SK-N-SH (cell line): ENCODE measurements around the gene IPO4. TPM values are rescaled to one million over a fixed set of nuclear protein-coding genes. Genes with fewer than 3 reads are reported as not detected.

Source experiments
- CTCF ChIA-PET: fragments of 300-600, 350-600 bp; formaldehyde crosslinking; extraction: SDS; loops from one replicate; lab custom pipeline; 2021; lab: Yijun Ruan, JAX
- POLR2A ChIA-PET: fragments of 350-600 bp; sonication (Branson Sonifier 250); formaldehyde crosslinking; extraction: SDS; loops from one replicate; lab custom pipeline; 2020; ENCODE audit warnings: antibody characterized with exemption, inconsistent platforms; lab: Yijun Ruan, JAX
- DNase-seq: peaks from one replicate; pipeline ENCODE4 v3.0.0; 2012
- H2AFZ ChIP-seq: fragments of 200-600 bp; sonication (generic); 2 replicates; pipeline ENCODE4 v1.8.1; 2016; ENCODE audit warnings: antibody characterized with exemption, mild to moderate bottlenecking, low read depth
- H3F3A ChIP-seq: fragments of 200-600 bp; sonication (generic); replicated peaks from 2 replicates; pipeline ENCODE3; 2016; ENCODE audit warnings: antibody characterized with exemption, mild to moderate bottlenecking; ENCODE audit not compliant: insufficient read depth
- H3K27ac ChIP-seq, 2 experiments: fragments of 200-500 bp in 1 of 2; fragments of 200-600 bp in 1 of 2; sonication (Bioruptor generic) in 1 of 2; sonication (generic), shearing (Covaris generic) in 1 of 2; 2 replicates each; pipeline versions ENCODE4 v1.5.1 to v1.6.1; 2014 to 2016; ENCODE audit warnings: low read depth in 2 of 2, inconsistent platforms in 1 of 2, low read length in 1 of 2, mild to moderate bottlenecking in 1 of 2, mixed read lengths in 1 of 2
- H3K27me3 ChIP-seq: fragments of 200-600 bp; sonication (generic), shearing (Covaris generic); 2 replicates; pipeline ENCODE4 v1.6.1; 2016; ENCODE audit warnings: mixed run types; ENCODE audit not compliant: insufficient read depth
- H3K36me3 ChIP-seq, 2 experiments: fragments of 200-500 bp in 1 of 2; fragments of 200-600 bp in 1 of 2; sonication (Bioruptor generic) in 1 of 2; sonication (generic) in 1 of 2; replicated peaks in 1 of 2; 2 replicates each; pipeline versions ENCODE3 to v1.5.1; 2014 to 2016; ENCODE audit warnings: low read length in 1 of 2, mild to moderate bottlenecking in 1 of 2; ENCODE audit not compliant: insufficient read depth in 2 of 2, control insufficient read depth in 1 of 2
- H3K4me1 ChIP-seq, 2 experiments: fragments of 200-500 bp in 1 of 2; fragments of 200-600 bp in 1 of 2; sonication (Bioruptor generic) in 1 of 2; sonication (generic), shearing (Covaris generic) in 1 of 2; 2 replicates each; pipeline versions ENCODE4 v1.5.1 to v1.6.1; 2014 to 2016; ENCODE audit warnings: low read depth in 1 of 2, low read length in 1 of 2, mixed run types in 1 of 2; ENCODE audit not compliant: insufficient read depth in 2 of 2, control insufficient read depth in 1 of 2
- H3K4me2 ChIP-seq: fragments of 200-600 bp; sonication (generic), shearing (Covaris generic); 2 replicates; pipeline ENCODE4 v1.6.1; 2017; ENCODE audit warnings: mixed run types
- H3K4me3 ChIP-seq, 2 experiments: fragments of 200-500 bp in 1 of 2; fragments of 200-600 bp in 1 of 2; sonication (Bioruptor generic) in 1 of 2; sonication (generic), shearing (Covaris generic) in 1 of 2; 2 replicates each; pipeline versions ENCODE4 v1.5.1 to v1.8.1; 2014 to 2016; ENCODE audit warnings: low read depth in 2 of 2, inconsistent platforms in 1 of 2, low read length in 1 of 2, mild to moderate bottlenecking in 1 of 2, mixed read lengths in 1 of 2, moderate library complexity in 1 of 2
- H3K79me2 ChIP-seq: fragments of 200-600 bp; sonication (generic); 2 replicates; pipeline ENCODE4 v1.8.1; 2017; ENCODE audit warnings: mild to moderate bottlenecking; ENCODE audit not compliant: insufficient read depth
- H3K9ac ChIP-seq: fragments of 200-600 bp; sonication (generic); 2 replicates; pipeline ENCODE4 v1.6.1; 2017; ENCODE audit warnings: mixed run types
- H3K9me2 ChIP-seq: fragments of 200-600 bp; sonication (generic); 2 replicates; pipeline ENCODE4 v1.6.1; 2017; ENCODE audit warnings: mixed run types
- H3K9me3 ChIP-seq: fragments of 200-600 bp; sonication (generic); 2 replicates; pipeline ENCODE4 v1.6.1; 2017; ENCODE audit warnings: mixed run types, mild to moderate bottlenecking, moderate library complexity
- H4K20me1 ChIP-seq: fragments of 200-600 bp; sonication (generic); 2 replicates; pipeline ENCODE4 v1.6.1; 2017; ENCODE audit warnings: mild to moderate bottlenecking, mixed run types; ENCODE audit not compliant: insufficient read depth
- CHD2 ChIP-seq: fragments of 150-350 bp; IDR thresholded peaks from 2 replicates; pipeline ENCODE4 v1.6.1; 2018; ENCODE audit warnings: low read length; ENCODE audit not compliant: partially characterized antibody
- ELF1 ChIP-seq: IDR thresholded peaks from 2 replicates; pipeline ENCODE4 v1.4.0; 2012
- EZH2phosphoT487 ChIP-seq: fragments of 200-600 bp; sonication (generic); IDR thresholded peaks from 2 replicates; pipeline ENCODE4 v1.6.1; 2017; ENCODE audit warnings: low read depth, mixed run types, mild to moderate bottlenecking, antibody characterized with exemption, moderate library complexity, borderline replicate concordance
- FOSL2 ChIP-seq: IDR thresholded peaks from 2 replicates; pipeline ENCODE4 v1.4.0; 2012; ENCODE audit warnings: low read depth, mild to moderate bottlenecking, moderate library complexity, borderline replicate concordance
- FOXJ3 ChIP-seq: sonication (generic); formaldehyde crosslinking; IDR thresholded peaks from 2 replicates; pipeline ENCODE4 v1.5.1; 2020; ENCODE audit warnings: mild to moderate bottlenecking, missing genetic modification reagents
- FOXM1 ChIP-seq: IDR thresholded peaks from 2 replicates; pipeline ENCODE4 v1.4.0; 2012; ENCODE audit warnings: low read depth, mild to moderate bottlenecking
- GABPA ChIP-seq: IDR thresholded peaks from 2 replicates; pipeline ENCODE4 v1.4.0; 2012; ENCODE audit warnings: low read depth, mild to moderate bottlenecking
- GATA2 ChIP-seq: sonication (generic); formaldehyde crosslinking; IDR thresholded peaks from 2 replicates; pipeline ENCODE4 v1.5.0; 2020; ENCODE audit warnings: mild to moderate bottlenecking, missing genetic modification reagents
- JUND ChIP-seq: IDR thresholded peaks from 2 replicates; pipeline ENCODE4 v1.4.0; 2012
- MEF2A ChIP-seq: IDR thresholded peaks from 2 replicates; pipeline ENCODE4 v1.4.0; 2012; ENCODE audit warnings: low read depth, borderline replicate concordance
- NFIC ChIP-seq: IDR thresholded peaks from 2 replicates; pipeline ENCODE4 v1.4.0; 2012; ENCODE audit warnings: borderline replicate concordance
- NRF1 ChIP-seq: IDR thresholded peaks from 2 replicates; pipeline ENCODE4 v1.6.1; 2012; ENCODE audit warnings: low read depth, mild to moderate bottlenecking, low read length
- POLR2AphosphoS5 ChIP-seq: IDR thresholded peaks from 2 replicates; pipeline ENCODE4 v1.6.1; 2012; ENCODE audit warnings: low read depth, low read length
- RAD21 ChIP-seq: IDR thresholded peaks from 2 replicates; pipeline ENCODE4 v1.6.1; 2012; ENCODE audit warnings: mild to moderate bottlenecking, low read length
- SIN3A ChIP-seq: IDR thresholded peaks from 2 replicates; pipeline ENCODE4 v1.6.1; 2012; ENCODE audit warnings: low read depth, mild to moderate bottlenecking, low read length, moderate library complexity, borderline replicate concordance
- TAF1 ChIP-seq: IDR thresholded peaks from 2 replicates; pipeline ENCODE4 v1.6.1; 2012; ENCODE audit warnings: low read depth, mild to moderate bottlenecking, low read length, moderate library complexity, borderline replicate concordance
- YY1 ChIP-seq: IDR thresholded peaks from 2 replicates; pipeline ENCODE4 v1.4.0; 2012; ENCODE audit warnings: low read depth, mild to moderate bottlenecking
- WGBS: methylation state at CpG from one replicate; pipeline ENCODE4 v1.1.6; 2017; ENCODE audit warnings: low lambda C conversion rate; 5-methylcytosine and 5-hydroxymethylcytosine counted together
- polyA plus RNA-seq, 3 experiments: library from polyadenylated mRNA; depleted of rRNA; stranded (reverse); fragments of >200 nt; gene quantifications; 2 replicates each; pipeline ENCODE4 v1.2.3, GENCODE V29; 2012
- TF ChIP-seq, protein P1 (sequence below): fragments of 150-350 bp; IDR thresholded peaks from 2 replicates; pipeline ENCODE4 v1.6.1; 2017; ENCODE audit warnings: antibody characterized with exemption, low read length, low read depth, borderline replicate concordance
- TF ChIP-seq, protein P2 (sequence below): fragments of 150-350 bp; IDR thresholded peaks from 2 replicates; pipeline ENCODE4 v1.6.1; 2016; ENCODE audit warnings: mild to moderate bottlenecking, low read depth, low read length
- TF ChIP-seq, protein P3 (sequence below): IDR thresholded peaks from 2 replicates; pipeline ENCODE4; 2012
- TF ChIP-seq, protein P4 (sequence below): IDR thresholded peaks from 2 replicates; pipeline ENCODE4 v1.4.0; 2012; ENCODE audit warnings: low read depth, borderline replicate concordance

Gene IPO4
- polyA plus RNA-seq, 1 of the 3 experiments (the other 2 are of a cell fraction) = 61.3 TPM

DNA sequence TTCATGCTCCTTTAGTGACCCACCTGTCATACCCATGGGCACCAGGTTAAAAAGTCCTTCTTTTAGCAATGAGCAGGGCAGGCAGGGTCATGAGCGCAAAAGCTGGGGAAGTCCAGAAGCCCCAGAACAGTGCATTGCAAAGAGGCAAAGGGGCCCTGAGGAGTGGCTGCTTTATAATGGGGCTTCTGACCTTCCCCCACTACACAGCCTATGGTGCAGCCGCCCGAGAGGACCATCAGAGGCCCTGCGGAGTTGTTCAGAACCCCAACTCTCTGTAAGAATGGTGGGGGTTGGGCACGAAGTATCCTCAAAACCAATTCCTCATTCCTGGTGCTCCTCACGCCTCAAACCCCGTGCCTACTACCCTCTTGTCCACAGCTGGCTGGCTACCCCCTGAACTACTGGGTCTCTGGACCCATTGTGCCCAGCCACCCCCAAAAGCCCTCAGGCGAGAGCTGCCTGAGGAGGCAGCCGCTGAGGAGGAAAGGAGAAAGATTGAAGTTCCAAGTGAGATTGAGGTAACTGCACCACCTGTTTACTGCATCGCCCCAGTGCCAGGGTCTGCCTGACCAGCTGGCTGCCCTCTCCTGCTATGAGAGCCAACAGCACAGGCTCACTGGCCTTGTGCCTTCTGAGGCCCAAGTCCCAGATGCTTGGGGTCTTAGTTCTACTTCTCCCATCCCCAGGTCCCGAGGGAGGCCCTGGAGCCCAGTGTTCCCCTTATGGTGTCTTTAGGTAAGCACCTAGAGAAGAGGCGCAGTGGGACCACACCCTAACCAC is 10.0 kb downstream of the IPO4 start:
- no peak for DNase-seq
- no peak overlapping the region for H3K9ac ChIP-seq
- no peaks in the 10 kb centered on the region for H3K27me3 ChIP-seq
- CTCF ChIA-PET = interaction anchor here (1.7 to 2.0 kb wide), 2 partner anchors 17 to 70 kb away, joined by 5 to 11 read pairs; partner anchors contain the start of gene IRF9
- no peak overlapping the region for H2AFZ ChIP-seq
- H3K4me1 ChIP-seq = peaks cover 0 to 12% of the 10 kb centered on the region in 2 experiments; a peak in 2 of 4 replicates
- POLR2A ChIA-PET = interaction anchor here (1.1 to 3.3 kb wide), 3 partner anchors 10 to 18 kb away, joined by 7 to 14 read pairs (median 10); partner anchors contain the start of genes IPO4, IRF9 and TM9SF1
- no peak overlapping the region for H3K4me3 ChIP-seq
- no peaks in the 10 kb centered on the region for H3K9me2 ChIP-seq
- no peaks in the 10 kb centered on the region for H4K20me1 ChIP-seq
- H3K4me2 ChIP-seq = no peak overlapping the region
- H3K36me3 ChIP-seq = peaks cover 4 to 66% of the 10 kb centered on the region in 2 experiments
- TF ChIP-seq POLR2AphosphoS5 (0 out of 2 replicates have a peak, but pooled peaks have one; percentile 6), TAF1 (no peak), NRF1 (no peak)
- H3K79me2 ChIP-seq = no peaks in the 10 kb centered on the region
- 92% methylated on average over 10 of the region's 12 CpGs for whole genome bisulfite sequencing
- H3F3A ChIP-seq = peaks cover 11% of the 10 kb centered on the region
- no peaks in the 10 kb centered on the region for H3K9me3 ChIP-seq
- no peak overlapping the region for H3K27ac ChIP-seq

DNA sequence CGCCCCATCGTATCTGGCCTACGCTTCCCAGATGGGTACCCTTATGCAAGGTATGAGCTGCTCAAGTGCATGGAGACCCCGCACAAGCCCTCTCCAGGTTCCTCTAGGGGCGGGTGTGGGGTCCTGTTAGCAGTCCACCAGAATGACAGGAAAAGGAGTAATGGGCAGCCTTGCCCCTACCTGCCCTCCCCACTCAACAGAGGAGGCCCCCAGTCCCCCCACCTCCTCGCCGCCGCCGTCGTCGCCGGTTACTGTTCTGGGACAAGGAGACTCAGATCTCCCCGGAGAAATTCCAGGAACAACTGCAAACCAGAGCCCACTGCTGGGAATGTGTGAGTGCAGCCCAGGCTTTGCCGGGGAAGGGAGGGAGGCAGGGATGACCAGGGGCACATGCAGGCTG is 10.7 kb downstream of the IPO4 start:
- H3K36me3 ChIP-seq = peaks cover 4 to 59% of the 10 kb centered on the region in 2 experiments
- CTCF ChIA-PET = interaction anchor here (0.9 to 2.0 kb wide), 2 partner anchors 17 to 18 kb away, joined by 3 to 11 read pairs; partner anchors contain the start of genes IRF9 and TM9SF1
- TF ChIP-seq ELF1 (no peak), RAD21 (no peak), SIN3A (no peak), GABPA (no peak), NFIC (no peak), MEF2A (no peak), EZH2phosphoT487 (no peak), YY1 (no peak), GATA2 (CRISPR knock-in tag) (no peak), JUND (no peak), NRF1 (no peak), CHD2 (no peak), FOXM1 (no peak), FOSL2 (no peak), FOXJ3 (no peak)
- TF ChIP-seq, protein P1, sequence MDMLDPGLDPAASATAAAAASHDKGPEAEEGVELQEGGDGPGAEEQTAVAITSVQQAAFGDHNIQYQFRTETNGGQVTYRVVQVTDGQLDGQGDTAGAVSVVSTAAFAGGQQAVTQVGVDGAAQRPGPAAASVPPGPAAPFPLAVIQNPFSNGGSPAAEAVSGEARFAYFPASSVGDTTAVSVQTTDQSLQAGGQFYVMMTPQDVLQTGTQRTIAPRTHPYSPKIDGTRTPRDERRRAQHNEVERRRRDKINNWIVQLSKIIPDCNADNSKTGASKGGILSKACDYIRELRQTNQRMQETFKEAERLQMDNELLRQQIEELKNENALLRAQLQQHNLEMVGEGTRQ = no peak
- TF ChIP-seq, protein P2, sequence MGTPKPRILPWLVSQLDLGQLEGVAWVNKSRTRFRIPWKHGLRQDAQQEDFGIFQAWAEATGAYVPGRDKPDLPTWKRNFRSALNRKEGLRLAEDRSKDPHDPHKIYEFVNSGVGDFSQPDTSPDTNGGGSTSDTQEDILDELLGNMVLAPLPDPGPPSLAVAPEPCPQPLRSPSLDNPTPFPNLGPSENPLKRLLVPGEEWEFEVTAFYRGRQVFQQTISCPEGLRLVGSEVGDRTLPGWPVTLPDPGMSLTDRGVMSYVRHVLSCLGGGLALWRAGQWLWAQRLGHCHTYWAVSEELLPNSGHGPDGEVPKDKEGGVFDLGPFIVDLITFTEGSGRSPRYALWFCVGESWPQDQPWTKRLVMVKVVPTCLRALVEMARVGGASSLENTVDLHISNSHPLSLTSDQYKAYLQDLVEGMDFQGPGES = no peak
- TF ChIP-seq, protein P3, sequence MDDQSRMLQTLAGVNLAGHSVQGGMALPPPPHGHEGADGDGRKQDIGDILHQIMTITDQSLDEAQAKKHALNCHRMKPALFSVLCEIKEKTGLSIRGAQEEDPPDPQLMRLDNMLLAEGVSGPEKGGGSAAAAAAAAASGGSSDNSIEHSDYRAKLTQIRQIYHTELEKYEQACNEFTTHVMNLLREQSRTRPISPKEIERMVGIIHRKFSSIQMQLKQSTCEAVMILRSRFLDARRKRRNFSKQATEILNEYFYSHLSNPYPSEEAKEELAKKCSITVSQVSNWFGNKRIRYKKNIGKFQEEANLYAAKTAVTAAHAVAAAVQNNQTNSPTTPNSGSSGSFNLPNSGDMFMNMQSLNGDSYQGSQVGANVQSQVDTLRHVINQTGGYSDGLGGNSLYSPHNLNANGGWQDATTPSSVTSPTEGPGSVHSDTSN = no peak
- TF ChIP-seq, protein P4, sequence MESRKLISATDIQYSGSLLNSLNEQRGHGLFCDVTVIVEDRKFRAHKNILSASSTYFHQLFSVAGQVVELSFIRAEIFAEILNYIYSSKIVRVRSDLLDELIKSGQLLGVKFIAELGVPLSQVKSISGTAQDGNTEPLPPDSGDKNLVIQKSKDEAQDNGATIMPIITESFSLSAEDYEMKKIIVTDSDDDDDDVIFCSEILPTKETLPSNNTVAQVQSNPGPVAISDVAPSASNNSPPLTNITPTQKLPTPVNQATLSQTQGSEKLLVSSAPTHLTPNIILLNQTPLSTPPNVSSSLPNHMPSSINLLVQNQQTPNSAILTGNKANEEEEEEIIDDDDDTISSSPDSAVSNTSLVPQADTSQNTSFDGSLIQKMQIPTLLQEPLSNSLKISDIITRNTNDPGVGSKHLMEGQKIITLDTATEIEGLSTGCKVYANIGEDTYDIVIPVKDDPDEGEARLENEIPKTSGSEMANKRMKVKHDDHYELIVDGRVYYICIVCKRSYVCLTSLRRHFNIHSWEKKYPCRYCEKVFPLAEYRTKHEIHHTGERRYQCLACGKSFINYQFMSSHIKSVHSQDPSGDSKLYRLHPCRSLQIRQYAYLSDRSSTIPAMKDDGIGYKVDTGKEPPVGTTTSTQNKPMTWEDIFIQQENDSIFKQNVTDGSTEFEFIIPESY = no peak
- TF ChIP-seq, all 33 proteins: peak for 0
- peaks cover 11% of the 10 kb centered on the region for H3F3A ChIP-seq
- H4K20me1 ChIP-seq = no peaks in the 10 kb centered on the region
- H3K27ac ChIP-seq = no peak overlapping the region; a peak in 1 of 4 replicates
- 98% methylated on average over 8 of the region's 14 CpGs for WGBS
- no peak overlapping the region for H3K4me2 ChIP-seq
- H3K4me3 ChIP-seq = no peak overlapping the region
- H2AFZ ChIP-seq = no peak overlapping the region
- no peak for DNase-seq
- H3K9me3 ChIP-seq = no peaks in the 10 kb centered on the region
- peaks cover 0 to 19% of the 10 kb centered on the region in 2 experiments; a peak in 2 of 4 replicates for H3K4me1 ChIP-seq
- H3K9me2 ChIP-seq = no peaks in the 10 kb centered on the region
- POLR2A ChIA-PET = interaction anchor here (1.8 to 2.4 kb wide), 2 partner anchors 10 to 17 kb away, joined by 10 read pairs; partner anchors contain the start of genes IPO4 and IRF9
- no peaks in the 10 kb centered on the region for H3K27me3 ChIP-seq
- H3K79me2 ChIP-seq = no peaks in the 10 kb centered on the region
- H3K9ac ChIP-seq = no peak overlapping the region
